ENCODE results near the gene MMP21. TPM values are rescaled to one million over a fixed set of nuclear protein-coding genes. Genes with fewer than 3 reads are reported as not detected.

MMP21 gene
- total and polyA plus RNA-seq, 2 experiments from 2014 or later, result not detected

DNA sequence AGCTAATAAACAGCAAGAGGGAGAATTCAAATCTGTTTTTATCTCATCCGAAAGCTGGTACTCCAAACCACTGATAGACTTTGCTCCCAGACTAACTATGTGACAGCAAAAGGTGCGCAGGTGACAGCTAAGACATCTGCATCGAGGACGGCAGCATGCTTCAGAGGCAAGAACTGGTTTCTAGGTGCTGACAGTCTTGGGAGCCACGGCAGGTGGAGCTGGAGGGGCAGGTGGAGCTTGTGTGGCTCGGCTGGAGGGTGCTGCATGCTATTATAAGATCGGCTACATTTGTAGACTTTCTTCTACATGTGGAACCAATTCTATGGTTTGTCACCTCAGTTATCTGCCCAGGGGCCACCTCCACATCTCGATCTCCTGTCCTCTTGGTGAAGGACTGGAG lies 21.8 kb upstream of the MMP21 start:
- Mint-ChIP-seq H3K36me3 (ENCODE audit: low read depth) (peaks cover 33% of the 10 kb centered on the region), H3K4me1 (no peaks in the 10 kb centered on the region; the same call in 2 of the 3 replicates), H3K9me3 (no peaks in the 10 kb centered on the region), H3K4me3 (no peak overlapping the region), H3K27ac (no peak overlapping the region), H3K27me3 (ENCODE audit: insufficient read depth, low read depth, poor library complexity) (peaks cover 1% of the 10 kb centered on the region)
- no peaks in the 10 kb centered on the region for H3K27me3 ChIP-seq (ENCODE audit: insufficient read depth)
- DNase-seq (ENCODE audit: low spot score), result no peak
- no peaks in the 10 kb centered on the region; the same call in 1 of the 2 replicates for H4K20me1 ChIP-seq (replicated peaks; ENCODE audit: insufficient read depth)
- no peak for ATAC-seq
- no peaks in the 10 kb centered on the region for H3K36me3 ChIP-seq (ENCODE audit: insufficient read depth)
- TF ChIP-seq ZNF331 (CRISPR knock-in tag; IDR thresholded peaks at IDR 0.05; ENCODE audit: low read depth) (no peak), POLR2AphosphoS5 (IDR thresholded peaks at IDR 0.05; ENCODE audit: low read depth) (no peak), ZNF114 (CRISPR knock-in tag; IDR thresholded peaks at IDR 0.05) (no peak), EZH2 (IDR thresholded peaks at IDR 0.05; ENCODE audit: low read depth, unreplicated experiment) (no peak), JUNB (IDR thresholded peaks at IDR 0.05; ENCODE audit: unreplicated experiment) (no peak), STAT1 (IDR thresholded peaks at IDR 0.05; ENCODE audit: unreplicated experiment) (no peak), NANOG (IDR thresholded peaks at IDR 0.05; ENCODE audit: borderline replicate concordance) (no peak), CREB1 (CRISPR knock-in tag; IDR thresholded peaks at IDR 0.05; ENCODE audit: low read depth) (no peak)
- TF ChIP-seq, protein P1, sequence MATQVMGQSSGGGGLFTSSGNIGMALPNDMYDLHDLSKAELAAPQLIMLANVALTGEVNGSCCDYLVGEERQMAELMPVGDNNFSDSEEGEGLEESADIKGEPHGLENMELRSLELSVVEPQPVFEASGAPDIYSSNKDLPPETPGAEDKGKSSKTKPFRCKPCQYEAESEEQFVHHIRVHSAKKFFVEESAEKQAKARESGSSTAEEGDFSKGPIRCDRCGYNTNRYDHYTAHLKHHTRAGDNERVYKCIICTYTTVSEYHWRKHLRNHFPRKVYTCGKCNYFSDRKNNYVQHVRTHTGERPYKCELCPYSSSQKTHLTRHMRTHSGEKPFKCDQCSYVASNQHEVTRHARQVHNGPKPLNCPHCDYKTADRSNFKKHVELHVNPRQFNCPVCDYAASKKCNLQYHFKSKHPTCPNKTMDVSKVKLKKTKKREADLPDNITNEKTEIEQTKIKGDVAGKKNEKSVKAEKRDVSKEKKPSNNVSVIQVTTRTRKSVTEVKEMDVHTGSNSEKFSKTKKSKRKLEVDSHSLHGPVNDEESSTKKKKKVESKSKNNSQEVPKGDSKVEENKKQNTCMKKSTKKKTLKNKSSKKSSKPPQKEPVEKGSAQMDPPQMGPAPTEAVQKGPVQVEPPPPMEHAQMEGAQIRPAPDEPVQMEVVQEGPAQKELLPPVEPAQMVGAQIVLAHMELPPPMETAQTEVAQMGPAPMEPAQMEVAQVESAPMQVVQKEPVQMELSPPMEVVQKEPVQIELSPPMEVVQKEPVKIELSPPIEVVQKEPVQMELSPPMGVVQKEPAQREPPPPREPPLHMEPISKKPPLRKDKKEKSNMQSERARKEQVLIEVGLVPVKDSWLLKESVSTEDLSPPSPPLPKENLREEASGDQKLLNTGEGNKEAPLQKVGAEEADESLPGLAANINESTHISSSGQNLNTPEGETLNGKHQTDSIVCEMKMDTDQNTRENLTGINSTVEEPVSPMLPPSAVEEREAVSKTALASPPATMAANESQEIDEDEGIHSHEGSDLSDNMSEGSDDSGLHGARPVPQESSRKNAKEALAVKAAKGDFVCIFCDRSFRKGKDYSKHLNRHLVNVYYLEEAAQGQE (IDR thresholded peaks at IDR 0.05; ENCODE audit: unreplicated experiment), result no peak
- TF ChIP-seq, protein P2, sequence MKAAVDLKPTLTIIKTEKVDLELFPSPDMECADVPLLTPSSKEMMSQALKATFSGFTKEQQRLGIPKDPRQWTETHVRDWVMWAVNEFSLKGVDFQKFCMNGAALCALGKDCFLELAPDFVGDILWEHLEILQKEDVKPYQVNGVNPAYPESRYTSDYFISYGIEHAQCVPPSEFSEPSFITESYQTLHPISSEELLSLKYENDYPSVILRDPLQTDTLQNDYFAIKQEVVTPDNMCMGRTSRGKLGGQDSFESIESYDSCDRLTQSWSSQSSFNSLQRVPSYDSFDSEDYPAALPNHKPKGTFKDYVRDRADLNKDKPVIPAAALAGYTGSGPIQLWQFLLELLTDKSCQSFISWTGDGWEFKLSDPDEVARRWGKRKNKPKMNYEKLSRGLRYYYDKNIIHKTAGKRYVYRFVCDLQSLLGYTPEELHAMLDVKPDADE (IDR thresholded peaks at IDR 0.05), result no peak
- TF ChIP-seq, protein P3, sequence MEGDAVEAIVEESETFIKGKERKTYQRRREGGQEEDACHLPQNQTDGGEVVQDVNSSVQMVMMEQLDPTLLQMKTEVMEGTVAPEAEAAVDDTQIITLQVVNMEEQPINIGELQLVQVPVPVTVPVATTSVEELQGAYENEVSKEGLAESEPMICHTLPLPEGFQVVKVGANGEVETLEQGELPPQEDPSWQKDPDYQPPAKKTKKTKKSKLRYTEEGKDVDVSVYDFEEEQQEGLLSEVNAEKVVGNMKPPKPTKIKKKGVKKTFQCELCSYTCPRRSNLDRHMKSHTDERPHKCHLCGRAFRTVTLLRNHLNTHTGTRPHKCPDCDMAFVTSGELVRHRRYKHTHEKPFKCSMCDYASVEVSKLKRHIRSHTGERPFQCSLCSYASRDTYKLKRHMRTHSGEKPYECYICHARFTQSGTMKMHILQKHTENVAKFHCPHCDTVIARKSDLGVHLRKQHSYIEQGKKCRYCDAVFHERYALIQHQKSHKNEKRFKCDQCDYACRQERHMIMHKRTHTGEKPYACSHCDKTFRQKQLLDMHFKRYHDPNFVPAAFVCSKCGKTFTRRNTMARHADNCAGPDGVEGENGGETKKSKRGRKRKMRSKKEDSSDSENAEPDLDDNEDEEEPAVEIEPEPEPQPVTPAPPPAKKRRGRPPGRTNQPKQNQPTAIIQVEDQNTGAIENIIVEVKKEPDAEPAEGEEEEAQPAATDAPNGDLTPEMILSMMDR (conservative IDR thresholded peaks at IDR 0.05; ENCODE audit: low read depth in 2 of 2), result no peak
- TF ChIP-seq, protein P4, sequence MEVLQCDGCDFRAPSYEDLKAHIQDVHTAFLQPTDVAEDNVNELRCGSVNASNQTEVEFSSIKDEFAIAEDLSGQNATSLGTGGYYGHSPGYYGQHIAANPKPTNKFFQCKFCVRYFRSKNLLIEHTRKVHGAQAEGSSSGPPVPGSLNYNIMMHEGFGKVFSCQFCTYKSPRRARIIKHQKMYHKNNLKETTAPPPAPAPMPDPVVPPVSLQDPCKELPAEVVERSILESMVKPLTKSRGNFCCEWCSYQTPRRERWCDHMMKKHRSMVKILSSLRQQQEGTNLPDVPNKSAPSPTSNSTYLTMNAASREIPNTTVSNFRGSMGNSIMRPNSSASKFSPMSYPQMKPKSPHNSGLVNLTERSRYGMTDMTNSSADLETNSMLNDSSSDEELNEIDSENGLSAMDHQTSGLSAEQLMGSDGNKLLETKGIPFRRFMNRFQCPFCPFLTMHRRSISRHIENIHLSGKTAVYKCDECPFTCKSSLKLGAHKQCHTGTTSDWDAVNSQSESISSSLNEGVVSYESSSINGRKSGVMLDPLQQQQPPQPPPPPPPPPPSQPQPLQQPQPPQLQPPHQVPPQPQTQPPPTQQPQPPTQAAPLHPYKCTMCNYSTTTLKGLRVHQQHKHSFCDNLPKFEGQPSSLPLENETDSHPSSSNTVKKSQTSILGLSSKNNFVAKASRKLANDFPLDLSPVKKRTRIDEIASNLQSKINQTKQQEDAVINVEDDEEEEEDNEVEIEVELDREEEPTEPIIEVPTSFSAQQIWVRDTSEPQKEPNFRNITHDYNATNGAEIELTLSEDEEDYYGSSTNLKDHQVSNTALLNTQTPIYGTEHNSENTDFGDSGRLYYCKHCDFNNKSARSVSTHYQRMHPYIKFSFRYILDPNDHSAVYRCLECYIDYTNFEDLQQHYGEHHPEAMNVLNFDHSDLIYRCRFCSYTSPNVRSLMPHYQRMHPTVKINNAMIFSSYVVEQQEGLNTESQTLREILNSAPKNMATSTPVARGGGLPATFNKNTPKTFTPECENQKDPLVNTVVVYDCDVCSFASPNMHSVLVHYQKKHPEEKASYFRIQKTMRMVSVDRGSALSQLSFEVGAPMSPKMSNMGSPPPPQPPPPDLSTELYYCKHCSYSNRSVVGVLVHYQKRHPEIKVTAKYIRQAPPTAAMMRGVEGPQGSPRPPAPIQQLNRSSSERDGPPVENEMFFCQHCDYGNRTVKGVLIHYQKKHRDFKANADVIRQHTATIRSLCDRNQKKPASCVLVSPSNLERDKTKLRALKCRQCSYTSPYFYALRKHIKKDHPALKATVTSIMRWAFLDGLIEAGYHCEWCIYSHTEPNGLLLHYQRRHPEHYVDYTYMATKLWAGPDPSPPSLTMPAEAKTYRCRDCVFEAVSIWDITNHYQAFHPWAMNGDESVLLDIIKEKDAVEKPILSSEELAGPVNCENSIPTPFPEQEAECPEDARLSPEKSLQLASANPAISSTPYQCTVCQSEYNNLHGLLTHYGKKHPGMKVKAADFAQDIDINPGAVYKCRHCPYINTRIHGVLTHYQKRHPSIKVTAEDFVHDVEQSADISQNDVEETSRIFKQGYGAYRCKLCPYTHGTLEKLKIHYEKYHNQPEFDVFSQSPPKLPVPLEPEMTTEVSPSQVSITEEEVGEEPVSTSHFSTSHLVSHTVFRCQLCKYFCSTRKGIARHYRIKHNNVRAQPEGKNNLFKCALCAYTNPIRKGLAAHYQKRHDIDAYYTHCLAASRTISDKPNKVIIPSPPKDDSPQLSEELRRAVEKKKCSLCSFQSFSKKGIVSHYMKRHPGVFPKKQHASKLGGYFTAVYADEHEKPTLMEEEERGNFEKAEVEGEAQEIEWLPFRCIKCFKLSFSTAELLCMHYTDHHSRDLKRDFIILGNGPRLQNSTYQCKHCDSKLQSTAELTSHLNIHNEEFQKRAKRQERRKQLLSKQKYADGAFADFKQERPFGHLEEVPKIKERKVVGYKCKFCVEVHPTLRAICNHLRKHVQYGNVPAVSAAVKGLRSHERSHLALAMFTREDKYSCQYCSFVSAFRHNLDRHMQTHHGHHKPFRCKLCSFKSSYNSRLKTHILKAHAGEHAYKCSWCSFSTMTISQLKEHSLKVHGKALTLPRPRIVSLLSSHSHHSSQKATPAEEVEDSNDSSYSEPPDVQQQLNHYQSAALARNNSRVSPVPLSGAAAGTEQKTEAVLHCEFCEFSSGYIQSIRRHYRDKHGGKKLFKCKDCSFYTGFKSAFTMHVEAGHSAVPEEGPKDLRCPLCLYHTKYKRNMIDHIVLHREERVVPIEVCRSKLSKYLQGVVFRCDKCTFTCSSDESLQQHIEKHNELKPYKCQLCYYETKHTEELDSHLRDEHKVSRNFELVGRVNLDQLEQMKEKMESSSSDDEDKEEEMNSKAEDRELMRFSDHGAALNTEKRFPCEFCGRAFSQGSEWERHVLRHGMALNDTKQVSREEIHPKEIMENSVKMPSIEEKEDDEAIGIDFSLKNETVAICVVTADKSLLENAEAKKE (CRISPR knock-in tag; IDR thresholded peaks at IDR 0.05), result no peak
- H3K27ac ChIP-seq (ENCODE audit: low read depth), result no peak overlapping the region
- no peaks in the 10 kb centered on the region for H3F3A ChIP-seq (replicated peaks; ENCODE audit: low read depth)
- H3K9me2 ChIP-seq (ENCODE audit: insufficient read depth), result 0 out of 2 replicates have a peak, but pooled peaks cover under 1% of the 10 kb centered on the region
- no peaks in the 10 kb centered on the region for H3K4me1 ChIP-seq (ENCODE audit: insufficient read depth)
- no peak overlapping the region for H2AFZ ChIP-seq
- H3K4me2 ChIP-seq, result no peak overlapping the region
- H3K79me2 ChIP-seq (replicated peaks; ENCODE audit: insufficient read depth), result no peaks in the 10 kb centered on the region
- H3K4me3 ChIP-seq, result no peak overlapping the region
